H7 (cell line): Measurements from ENCODE around the gene B4GAT1. TPM values are rescaled to one million over a fixed set of nuclear protein-coding genes. Genes with fewer than 3 reads are reported as not detected.

ENCODE experiments used
- DNase-seq: peaks from one replicate; pipeline ENCODE4 v3.0.0; 2012
- H3K27me3 ChIP-seq: 2 replicates; pipeline ENCODE4 v1.6.0; 2011; ENCODE audit warnings: mild to moderate bottlenecking, low read length; ENCODE audit not compliant: control insufficient read depth, insufficient read depth
- H3K36me3 ChIP-seq: replicated peaks from 2 replicates; pipeline ENCODE4 v1.5.1; 2011; ENCODE audit warnings: low read length; ENCODE audit not compliant: control insufficient read depth, insufficient read depth
- H3K4me3 ChIP-seq: 2 replicates; pipeline ENCODE4 v1.5.1; 2011; ENCODE audit warnings: low read depth, mild to moderate bottlenecking, control low read depth, low read length, moderate library complexity; ENCODE audit not compliant: insufficient read depth
- total RNA-seq: library from RNA; depleted of rRNA; stranded (reverse); fragments of >200 nt; shearing (Covaris generic); gene quantifications from 2 replicates; pipeline ENCODE4 v1.2.3, GENCODE V29; 2014

The B4GAT1 gene
- total RNA-seq, 1 experiment from 2014 or later: 41.6 TPM

DNA sequence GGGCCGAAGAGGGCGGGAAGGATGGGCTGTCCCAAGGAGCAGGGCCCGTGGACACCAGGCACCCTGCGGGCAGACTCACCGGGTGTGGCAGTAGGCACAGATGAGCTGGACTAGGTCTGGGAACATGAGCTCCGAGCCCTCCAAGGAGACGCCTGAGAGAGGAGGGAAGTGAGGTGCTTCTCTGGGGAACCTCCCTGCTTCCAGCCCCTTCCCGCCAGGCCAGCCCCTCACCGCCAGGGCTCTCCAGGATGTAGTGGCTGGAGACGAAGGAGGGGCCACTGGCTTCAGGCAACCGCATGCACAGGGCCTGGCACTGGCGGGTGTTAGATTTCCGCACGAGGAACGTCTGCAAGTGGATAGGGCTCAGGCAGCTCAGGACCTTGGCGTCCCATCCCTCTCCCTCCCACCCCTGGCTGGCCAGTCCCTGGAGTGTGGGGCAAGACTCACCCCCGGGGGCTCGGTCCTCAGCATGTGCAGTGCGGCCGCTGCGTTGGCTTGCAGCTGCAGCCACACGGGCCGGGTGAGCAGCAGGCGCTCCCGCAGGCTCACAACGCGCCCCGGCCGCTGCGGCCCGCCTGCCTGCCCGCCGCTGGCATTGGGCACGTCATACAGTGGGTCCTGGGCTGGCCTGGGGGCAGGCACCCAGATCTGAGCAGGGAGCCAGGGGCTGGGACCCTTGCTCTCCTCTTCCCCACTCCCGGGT is 11.7 kb downstream of the B4GAT1 start:
- DNase-seq: peak; percentile 90
- Histone ChIP-seq H3K27me3 (peaks cover 1% of the 10 kb centered on the region; the same call in 1 of the 2 replicates), H3K4me3 (peak overlapping the region; percentile 53)

DNA sequence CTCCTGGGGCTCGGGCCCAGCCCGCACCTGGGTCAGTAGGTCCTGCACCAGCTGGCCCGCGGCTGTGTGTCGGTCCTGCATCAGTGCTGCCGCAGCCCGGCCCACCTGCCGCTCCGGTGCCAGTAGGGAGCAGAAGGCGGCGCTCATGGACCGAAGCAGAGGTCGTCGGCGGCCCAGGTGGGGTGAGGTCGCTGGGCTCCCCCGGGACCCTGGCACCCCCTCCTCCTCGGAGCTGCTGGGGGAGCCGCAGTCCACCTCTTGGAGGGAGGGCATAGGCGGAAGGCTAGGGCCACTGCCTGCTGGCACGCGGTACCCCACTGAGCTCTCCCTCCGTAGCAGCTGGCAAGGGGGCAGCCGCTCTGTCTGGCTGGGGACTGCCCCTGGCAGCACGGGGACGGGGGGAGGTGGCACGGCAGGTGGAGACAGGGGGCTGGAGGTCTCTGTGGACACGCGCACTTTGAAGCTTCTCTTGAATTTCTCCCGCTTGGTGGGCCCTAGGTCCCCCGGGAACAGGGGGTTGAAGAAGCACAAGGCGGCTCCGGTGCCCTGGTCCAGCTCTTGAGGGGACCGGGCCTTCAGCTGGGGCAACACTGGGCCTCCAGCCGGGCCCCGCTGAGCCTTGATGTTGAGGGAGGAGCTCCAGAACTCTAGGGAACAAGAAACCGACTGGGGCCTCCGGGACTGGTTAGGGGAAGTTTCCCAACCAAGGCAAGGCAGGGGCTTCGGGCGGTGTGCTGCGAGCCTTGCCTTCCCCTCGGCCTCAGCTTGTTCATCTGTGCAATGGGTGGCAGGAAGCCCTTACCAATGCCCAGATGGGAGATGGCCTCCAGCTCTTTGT is 12.6 kb downstream of the B4GAT1 start:
- Histone ChIP-seq H3K4me3 (peak overlapping the region; percentile 53; the same call in 1 of the 2 replicates), H3K36me3 (no peaks in the 10 kb centered on the region; the same call in none of the 2 replicates), H3K27me3 (peaks cover 1% of the 10 kb centered on the region; the same call in 1 of the 2 replicates)
- DNase-seq: peak; percentile 70

More for the DNA sequence above, 11.7 kb downstream of the B4GAT1 start:
- H3K36me3 ChIP-seq: peaks cover 4% of the 10 kb centered on the region

DNA sequence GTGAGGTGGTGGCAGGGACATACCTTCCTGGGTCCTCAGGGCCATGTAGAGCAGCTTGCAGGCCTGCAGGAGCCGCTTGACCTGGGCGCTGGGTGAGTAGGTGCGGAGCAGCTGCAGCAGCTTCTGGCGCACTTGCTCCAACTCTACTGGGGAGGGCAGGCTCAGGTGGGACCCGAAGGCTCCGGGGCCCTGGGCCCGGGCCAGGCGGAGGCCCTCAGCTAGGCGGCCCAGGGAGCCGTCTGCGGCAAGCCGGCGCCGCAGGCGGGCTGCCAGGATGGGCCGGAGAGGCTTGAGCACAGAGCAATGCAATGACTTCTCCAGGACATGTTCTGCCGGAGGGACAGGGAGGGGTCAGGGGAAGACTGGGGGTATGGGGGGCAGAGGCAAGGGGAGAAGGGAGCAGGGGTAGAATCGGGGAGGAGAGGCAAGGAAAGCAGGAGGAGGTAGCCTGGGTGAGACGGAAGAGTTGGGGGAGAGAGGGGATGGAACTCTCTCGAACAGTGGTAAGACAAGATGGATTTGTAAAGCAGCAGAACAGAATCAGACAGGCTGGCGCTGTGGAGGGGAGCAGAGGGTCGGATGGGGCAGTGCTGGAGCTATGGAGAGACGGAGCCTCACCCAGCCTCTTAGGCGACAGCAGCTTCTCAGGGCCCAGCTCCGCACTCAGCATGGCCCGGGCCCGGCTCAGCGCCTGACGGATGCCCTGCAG is 13.4 kb downstream of the B4GAT1 start:
- H3K36me3 ChIP-seq: no peaks in the 10 kb centered on the region; the same call in 1 of the 2 replicates
- H3K27me3 ChIP-seq: peaks cover 1% of the 10 kb centered on the region; the same call in 1 of the 2 replicates
- DNase-seq: peak; percentile 67
- no peak overlapping the region for H3K4me3 ChIP-seq

DNA sequence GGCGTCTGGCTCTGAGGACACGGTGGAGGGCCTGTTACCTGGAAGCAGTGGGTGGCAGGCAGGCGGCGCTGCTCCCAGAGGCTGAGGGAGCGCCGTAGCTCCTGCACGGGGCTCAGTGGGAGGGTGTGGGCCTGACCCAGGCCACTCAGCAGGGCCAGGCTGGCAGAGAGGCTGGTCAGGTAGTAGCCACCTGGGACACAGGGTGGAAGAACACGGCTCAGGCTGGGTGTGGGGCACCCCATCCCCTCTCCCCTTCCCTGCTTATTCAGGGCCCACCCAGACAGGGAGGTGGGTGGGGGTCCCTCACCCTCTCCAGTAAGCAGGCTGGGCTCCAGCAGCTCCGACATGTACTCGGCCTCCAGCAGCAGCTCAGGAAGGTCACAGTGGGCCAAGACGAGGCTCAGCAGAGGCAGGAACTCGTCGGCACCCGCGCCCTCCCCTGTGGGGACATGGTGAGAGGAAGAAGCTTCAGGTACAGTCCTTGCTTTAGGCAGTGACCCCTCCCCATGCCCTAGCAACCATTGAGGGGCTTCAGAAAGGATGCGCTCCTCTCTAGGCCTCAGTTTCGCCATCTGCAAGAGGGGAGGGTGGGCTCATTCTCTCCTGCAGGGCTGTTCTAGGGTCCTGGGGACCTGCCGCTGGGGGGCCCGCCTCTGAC is 14.1 kb downstream of the B4GAT1 start:
- H3K27me3 ChIP-seq: peaks cover 1% of the 10 kb centered on the region; the same call in 1 of the 2 replicates
- H3K36me3 ChIP-seq: no peaks in the 10 kb centered on the region; the same call in 1 of the 2 replicates
- H3K4me3 ChIP-seq: no peak overlapping the region
- DNase-seq: peak; percentile 58

DNA sequence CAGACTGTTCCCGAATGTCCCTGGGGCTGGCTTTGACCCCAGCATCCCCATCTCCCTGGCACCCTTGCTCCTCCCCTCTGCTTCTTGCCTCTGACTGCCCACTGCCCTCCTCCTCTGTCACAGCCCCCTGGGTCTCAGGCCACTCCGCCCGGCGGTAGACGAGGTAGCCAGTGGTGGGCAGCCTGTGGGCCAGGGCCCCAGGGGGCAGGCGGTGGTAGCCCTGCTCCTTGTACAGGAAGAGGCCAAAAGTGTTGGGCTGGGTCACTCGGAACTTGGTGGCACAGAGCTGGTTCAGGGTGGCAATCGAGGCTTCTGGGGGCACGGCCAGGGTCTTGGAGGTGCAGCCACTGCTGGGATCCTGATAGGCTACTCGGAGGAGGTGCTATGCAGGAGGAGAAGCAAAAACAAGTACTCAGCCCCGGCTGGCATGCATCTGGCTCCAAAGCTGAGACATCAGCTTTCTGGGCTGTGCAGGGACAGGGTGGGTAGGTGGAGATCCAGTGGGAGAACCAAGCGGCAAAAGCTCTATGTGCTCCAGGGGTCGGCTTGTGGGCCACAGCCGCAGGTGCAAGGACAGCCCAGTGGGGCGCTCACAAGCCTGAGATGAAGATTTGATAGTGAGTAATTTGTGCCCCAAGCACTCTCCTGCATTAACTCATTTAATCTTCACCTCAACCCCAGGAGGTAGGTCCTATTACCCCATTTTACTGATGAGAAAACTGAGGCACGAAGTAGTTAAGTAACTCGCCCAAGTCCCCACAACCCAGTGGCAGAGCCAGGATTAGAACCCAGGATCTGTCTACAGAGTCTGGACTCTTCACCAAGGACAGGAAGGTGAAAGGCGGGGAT is 14.8 kb downstream of the B4GAT1 start:
- H3K27me3 ChIP-seq: peaks cover 1% of the 10 kb centered on the region; the same call in 1 of the 2 replicates
- peak; percentile 51 for DNase-seq
- H3K36me3 ChIP-seq: no peaks in the 10 kb centered on the region; the same call in 1 of the 2 replicates
- no peak overlapping the region for H3K4me3 ChIP-seq

DNA sequence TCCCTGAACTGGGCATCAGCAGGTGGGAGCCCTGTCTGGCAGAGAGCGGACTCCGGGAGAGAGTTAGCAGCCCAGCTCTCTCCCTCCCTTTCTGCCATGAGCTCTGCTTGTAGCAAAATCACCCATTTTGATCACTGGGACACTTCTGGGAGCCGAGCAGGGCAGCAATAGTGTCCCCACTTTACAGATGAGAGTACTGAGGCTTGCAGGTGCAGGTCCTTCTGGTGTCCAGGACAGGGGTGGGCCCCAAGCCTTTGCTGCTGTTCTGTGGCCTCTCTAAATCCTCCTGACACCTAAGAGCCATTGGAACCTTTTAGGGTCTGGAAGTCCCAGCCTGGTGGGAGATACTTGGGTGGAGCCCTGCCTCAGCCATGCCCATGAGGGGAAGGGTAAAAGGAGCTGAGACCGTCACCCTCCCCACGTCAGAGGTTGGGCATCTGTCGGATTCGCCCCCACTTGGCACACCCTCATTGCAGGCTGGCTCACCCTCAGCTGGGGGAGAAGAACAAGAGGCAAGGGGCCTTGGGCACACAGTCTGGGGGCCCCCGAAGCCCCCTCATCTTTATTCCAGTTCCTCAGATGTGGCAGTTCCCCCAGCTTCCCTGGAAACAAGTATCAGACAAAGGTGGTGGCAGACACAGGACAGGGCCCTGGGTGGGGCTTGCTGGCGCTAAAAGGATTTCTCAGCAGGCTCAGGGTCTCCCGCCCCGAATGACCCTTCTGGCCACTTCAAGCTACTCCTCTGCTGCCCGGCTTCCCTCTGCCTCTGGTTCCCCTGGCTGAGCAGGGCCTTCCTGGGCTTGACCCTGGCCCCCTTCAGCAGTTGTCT is 15.7 kb downstream of the B4GAT1 start:
- peak; percentile 36 for DNase-seq
- Histone ChIP-seq H3K27me3 (peaks cover 1% of the 10 kb centered on the region; the same call in 1 of the 2 replicates), H3K36me3 (no peaks in the 10 kb centered on the region; the same call in 1 of the 2 replicates), H3K4me3 (no peak overlapping the region)

DNA sequence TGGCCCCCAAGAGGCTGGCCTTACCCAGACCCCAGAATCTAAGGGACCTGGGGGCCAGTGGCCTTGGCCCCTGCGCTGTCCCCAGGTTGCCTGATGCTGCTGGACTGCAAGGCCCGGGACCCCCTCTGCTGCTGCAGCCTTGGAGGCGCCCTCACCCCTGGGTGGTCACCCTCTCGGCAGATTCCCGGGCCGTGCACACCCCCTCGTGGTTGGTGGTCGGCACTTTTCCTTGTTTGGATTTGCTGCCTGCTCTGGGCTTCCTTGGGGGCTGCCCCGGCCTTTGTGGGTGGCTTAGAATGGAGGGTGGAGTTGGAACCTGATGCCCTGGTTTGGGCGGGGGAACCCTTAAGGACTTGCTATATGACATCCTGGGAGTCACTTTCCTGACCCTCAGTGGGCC is 16.5 kb downstream of the B4GAT1 start:
- peaks cover 1% of the 10 kb centered on the region; the same call in 1 of the 2 replicates for H3K27me3 ChIP-seq
- H3K4me3 ChIP-seq: no peak overlapping the region
- peak; percentile 50 for DNase-seq
- no peaks in the 10 kb centered on the region; the same call in 1 of the 2 replicates for H3K36me3 ChIP-seq

DNA sequence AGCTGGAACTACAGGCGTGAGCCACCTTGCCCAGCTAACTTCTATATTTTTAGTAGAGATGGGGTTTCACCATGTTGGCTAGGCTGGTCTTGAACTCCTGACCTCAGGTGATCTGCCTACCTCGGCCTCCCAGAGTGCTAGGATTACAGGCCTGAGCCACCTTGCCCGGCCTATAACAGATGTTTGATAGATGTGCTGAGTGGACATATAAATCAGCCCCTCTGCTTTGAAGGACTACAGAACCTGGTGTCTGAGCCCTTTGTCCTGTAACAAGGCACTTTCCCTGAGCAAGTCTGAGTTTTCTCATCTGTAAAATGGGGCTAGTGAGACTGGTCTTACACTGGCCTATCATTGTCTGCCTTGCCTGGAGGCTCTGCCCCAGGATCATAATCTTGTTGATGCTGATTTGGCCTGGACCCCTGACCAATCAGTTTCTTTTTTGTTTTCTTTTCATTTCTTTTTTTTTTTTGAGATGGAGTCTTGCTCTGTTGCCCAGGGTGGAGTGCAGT is 18.2 kb downstream of the B4GAT1 start:
- DNase-seq: no peak
- Histone ChIP-seq H3K27me3 (no peaks in the 10 kb centered on the region), H3K36me3 (no peaks in the 10 kb centered on the region; the same call in 1 of the 2 replicates), H3K4me3 (no peak overlapping the region)

DNA sequence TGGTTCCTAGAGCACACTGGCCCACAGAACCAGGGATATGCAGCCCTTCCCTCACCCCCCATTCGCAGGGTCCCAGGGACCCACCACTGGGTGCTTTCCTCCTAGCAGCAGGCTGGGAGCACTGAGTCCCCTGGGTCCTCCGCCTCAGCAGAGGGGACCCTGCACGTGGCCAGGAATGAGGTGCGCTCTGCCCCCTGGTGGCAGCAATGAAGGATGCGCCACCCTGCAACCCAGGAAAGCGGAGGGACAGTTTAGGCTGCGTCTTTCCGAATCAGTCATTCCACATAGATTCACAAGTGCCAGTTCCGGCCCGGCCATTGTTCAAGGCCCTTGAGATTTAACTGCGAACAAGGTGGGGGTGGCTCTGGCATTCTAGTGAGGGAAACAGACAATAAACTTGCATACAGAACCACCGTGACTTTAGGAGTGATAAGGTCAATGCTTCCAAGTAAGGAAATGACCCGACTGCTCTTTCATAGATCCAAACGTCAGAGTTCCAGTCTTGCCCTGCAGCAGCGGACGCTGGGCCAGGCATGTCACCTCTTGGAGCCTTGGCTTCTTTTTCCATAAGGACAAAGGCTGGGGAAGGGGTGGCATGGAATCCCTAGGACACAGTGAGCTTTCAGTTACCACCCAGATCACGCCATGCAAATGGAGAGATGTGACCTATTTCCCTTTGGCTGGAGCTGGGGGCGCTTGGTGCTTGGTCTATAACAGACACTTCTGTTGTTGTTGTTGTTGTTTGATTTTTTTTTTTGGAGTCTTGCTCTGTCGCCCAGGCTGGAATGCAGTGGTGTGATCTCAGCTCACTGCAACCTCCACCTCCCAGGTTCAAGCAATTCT is 18.9 kb downstream of the B4GAT1 start:
- H3K36me3 ChIP-seq: no peaks in the 10 kb centered on the region; the same call in 1 of the 2 replicates
- no peaks in the 10 kb centered on the region for H3K27me3 ChIP-seq
- DNase-seq: peak; percentile 95
- H3K4me3 ChIP-seq: no peak overlapping the region

DNA sequence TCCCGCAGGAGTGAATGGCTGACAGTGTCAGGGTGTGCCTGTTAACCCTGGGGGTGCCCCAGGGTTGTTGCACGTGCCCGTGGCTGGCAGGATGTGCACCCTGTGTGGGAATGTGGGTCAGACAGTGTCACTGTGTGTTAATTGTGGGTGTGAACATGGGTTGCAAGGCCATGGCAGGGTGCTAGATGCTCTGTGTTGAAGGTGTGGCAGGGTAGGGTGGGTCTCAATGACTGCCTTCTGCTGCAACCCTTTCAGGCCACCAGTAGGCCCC is 19.5 kb downstream of the B4GAT1 start:
- H3K4me3 ChIP-seq: no peak overlapping the region

DNA sequence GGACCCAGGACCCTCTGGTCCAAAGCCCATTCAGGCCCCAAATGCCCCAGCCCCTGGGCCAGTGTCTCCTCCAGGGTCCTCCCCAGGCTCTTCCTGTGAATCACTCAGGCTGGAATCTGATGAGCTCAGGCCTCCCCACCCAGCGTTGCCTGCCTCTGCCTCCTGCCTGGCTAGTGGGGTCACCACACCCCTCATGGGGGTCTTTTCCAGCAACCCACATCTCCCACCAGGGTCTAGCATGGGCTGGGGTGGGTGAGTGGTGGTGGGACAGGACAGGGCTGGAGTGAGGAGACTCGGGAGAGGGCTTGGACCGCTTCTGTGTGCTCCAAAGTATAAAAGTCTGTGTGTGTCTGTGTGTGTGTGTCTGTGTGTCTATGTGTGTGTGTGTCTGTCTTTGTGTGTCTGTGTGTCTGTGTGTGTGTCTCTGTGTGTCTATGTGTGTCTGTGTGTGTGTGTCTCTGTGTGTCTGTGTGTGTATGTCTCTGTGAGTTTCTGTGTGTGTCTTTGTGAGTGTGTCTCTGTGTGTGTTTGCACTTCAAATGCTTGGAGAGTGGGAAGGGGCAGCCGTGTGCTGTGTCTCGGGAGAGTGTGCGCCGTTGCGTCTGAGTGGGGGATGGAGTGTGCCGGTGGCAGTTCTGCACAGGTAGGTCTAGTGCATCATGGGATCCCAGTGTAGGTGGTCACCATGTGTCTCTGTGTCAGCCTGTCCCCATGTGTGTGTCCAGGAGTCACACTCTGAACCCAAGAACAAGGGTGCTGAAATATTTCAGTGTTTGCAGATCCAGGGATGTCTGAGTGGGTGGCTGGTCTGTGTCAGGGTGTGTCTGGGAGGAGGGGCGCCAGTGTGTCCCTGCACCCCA is 20.0 kb downstream of the B4GAT1 start:
- peak; percentile 47 for DNase-seq
- no peaks in the 10 kb centered on the region; the same call in 1 of the 2 replicates for H3K36me3 ChIP-seq

More for the DNA sequence above, 19.5 kb downstream of the B4GAT1 start:
- DNase-seq: no peak
- H3K27me3 ChIP-seq: no peaks in the 10 kb centered on the region
- no peaks in the 10 kb centered on the region; the same call in 1 of the 2 replicates for H3K36me3 ChIP-seq

More for the DNA sequence above, 20.0 kb downstream of the B4GAT1 start:
- H3K4me3 ChIP-seq: no peak overlapping the region
- no peaks in the 10 kb centered on the region for H3K27me3 ChIP-seq
